Body of pancreas (tissue), 4 donors: Measurements from ENCODE around the gene WDFY1. TPM values are rescaled to one million over a fixed set of nuclear protein-coding genes. Genes with fewer than 3 reads are reported as not detected.

Source experiments
- ATAC-seq: fragments of 150-250 bp; one replicate; pipeline ENCODE4 v1.9.1; 2016
- DNase-seq, 4 donors: peaks; one replicate each; pipeline ENCODE4 v3.0.0-alpha.2; 2019
- H3K27ac ChIP-seq, 4 donors: fragments of 200-600 bp; sonication (generic); 1 replicate in 3 of 4; 2 replicates in 1 of 4; pipeline versions ENCODE4 v1.5.1 to v1.6.1; 2016 to 2019; ENCODE audit warnings: mild to moderate bottlenecking in 1 of 4, mixed read lengths in 1 of 4, moderate library complexity in 1 of 4
- H3K27me3 ChIP-seq, 2 donors: fragments of 200-600 bp; sonication (generic); one replicate each; pipeline ENCODE4 v1.6.0; 2016; ENCODE audit warnings: mild to moderate bottlenecking in 1 of 2
- H3K36me3 ChIP-seq, 2 donors: fragments of 200-600 bp; sonication (generic); replicated peaks in 1 of 2; 2 replicates each; pipeline ENCODE4 v1.5.1; 2016; ENCODE audit warnings: low read depth in 2 of 2; ENCODE audit not compliant: insufficient read depth in 1 of 2
- H3K4me1 ChIP-seq: fragments of 200-600 bp; sonication (generic); one replicate; pipeline ENCODE4 v1.6.0; 2016
- H3K4me3 ChIP-seq, 2 donors: fragments of 200-600 bp; sonication (generic); 1 replicate in 1 of 2; 2 replicates in 1 of 2; pipeline ENCODE4 v1.5.1; 2016 to 2019
- H3K9me3 ChIP-seq, 3 donors: fragments of 200-600 bp; sonication (generic); 1 replicate in 2 of 3; 2 replicates in 1 of 3; pipeline ENCODE4 v1.5.1; 2016
- POLR2A ChIP-seq, 3 donors: fragments of 450-650 bp; IDR thresholded peaks; one replicate each; pipeline ENCODE4 v1.6.1; 2016; ENCODE audit warnings: antibody characterized with exemption in 3 of 3, mild to moderate bottlenecking in 2 of 3
- WGBS, 2 donors: methylation state at CpG; one replicate each; pipeline ENCODE4 v1.1.5; 2017; 5-methylcytosine and 5-hydroxymethylcytosine counted together
- intact Hi-C: fragments of 100-400 bp; cut with DNase I; formaldehyde crosslinking; loops from one replicate; pipeline ENCODE4 v1.15.1; 2023
- total RNA-seq, 2 donors: library from RNA; depleted of rRNA; stranded (reverse); fragments of >200 nt; gene quantifications; one replicate each; pipeline ENCODE4 v1.1.0, GENCODE V29; 2016
- TF ChIP-seq, protein P1 (sequence below), 7 experiments: fragments of 450-650 bp in 4 of 7; fragments of 200-600 bp in 3 of 7; sonication (generic) in 3 of 7; IDR thresholded peaks; one replicate each; pipeline ENCODE4 v1.5.1; 2016 to 2019; ENCODE audit warnings: antibody characterized with exemption in 7 of 7

The WDFY1 gene
- total RNA-seq, 2 donors from 2014 or later: 18.9 to 71.5 TPM

DNA sequence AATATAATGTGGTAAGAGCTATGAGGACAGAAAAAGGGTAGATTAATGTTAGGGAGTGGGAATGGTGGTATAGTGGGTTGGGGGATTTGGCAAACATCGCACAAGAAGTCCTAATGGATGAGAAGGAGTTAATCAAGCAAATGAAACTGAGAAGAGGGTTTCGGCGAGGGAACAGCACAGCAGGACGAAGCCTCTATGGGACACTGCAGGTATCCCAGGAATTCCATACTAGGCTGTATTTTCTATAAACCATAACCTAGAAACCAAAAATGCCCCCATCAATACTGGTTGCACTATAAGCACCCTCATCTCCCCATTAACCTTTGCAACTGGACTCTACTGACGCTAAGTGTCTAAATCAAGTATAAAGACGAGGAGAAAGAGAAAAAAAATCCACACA, 10.3 kb downstream of the WDFY1 start:
- H3K27ac ChIP-seq: no peak overlapping the region
- WGBS, 2 donors: 44 to 64% methylated on average over 6 of the region's 6 CpGs
- TF ChIP-seq POLR2A (IDR thresholded peaks at IDR 0.05): no peak
- TF ChIP-seq, protein P1, sequence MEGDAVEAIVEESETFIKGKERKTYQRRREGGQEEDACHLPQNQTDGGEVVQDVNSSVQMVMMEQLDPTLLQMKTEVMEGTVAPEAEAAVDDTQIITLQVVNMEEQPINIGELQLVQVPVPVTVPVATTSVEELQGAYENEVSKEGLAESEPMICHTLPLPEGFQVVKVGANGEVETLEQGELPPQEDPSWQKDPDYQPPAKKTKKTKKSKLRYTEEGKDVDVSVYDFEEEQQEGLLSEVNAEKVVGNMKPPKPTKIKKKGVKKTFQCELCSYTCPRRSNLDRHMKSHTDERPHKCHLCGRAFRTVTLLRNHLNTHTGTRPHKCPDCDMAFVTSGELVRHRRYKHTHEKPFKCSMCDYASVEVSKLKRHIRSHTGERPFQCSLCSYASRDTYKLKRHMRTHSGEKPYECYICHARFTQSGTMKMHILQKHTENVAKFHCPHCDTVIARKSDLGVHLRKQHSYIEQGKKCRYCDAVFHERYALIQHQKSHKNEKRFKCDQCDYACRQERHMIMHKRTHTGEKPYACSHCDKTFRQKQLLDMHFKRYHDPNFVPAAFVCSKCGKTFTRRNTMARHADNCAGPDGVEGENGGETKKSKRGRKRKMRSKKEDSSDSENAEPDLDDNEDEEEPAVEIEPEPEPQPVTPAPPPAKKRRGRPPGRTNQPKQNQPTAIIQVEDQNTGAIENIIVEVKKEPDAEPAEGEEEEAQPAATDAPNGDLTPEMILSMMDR (IDR thresholded peaks at IDR 0.05): no peak
- no peaks in the 10 kb centered on the region for H3K9me3 ChIP-seq
- peaks cover 70% of the 10 kb centered on the region for H3K4me1 ChIP-seq
- intact Hi-C loops: no loop called here
- no peaks in the 10 kb centered on the region for H3K27me3 ChIP-seq
- ATAC-seq (no peak), DNase-seq (no peak)
- no peak overlapping the region for H3K4me3 ChIP-seq
- no peaks in the 10 kb centered on the region for H3K36me3 ChIP-seq

- intact Hi-C loops: no loop called here
- H3K9me3 ChIP-seq: no peaks in the 10 kb centered on the region
- H3K4me1 ChIP-seq: peaks cover 61% of the 10 kb centered on the region
- ATAC-seq (no peak), DNase-seq (no peak)
- no peak overlapping the region for H3K27ac ChIP-seq
- H3K36me3 ChIP-seq: no peaks in the 10 kb centered on the region
- H3K27me3 ChIP-seq: no peaks in the 10 kb centered on the region
- H3K4me3 ChIP-seq: no peak overlapping the region
- WGBS, 2 donors: 32 to 36% methylated on average over 6 of the region's 6 CpGs
- TF ChIP-seq, protein P1 (IDR thresholded peaks at IDR 0.05): no peak
Measured at GRCh38 chr2:223932816-223933800, 12.0 kb downstream of the WDFY1 start.

GRCh38 chr2:223930103-223930976, 14.8 kb downstream of the WDFY1 start:
- DNase-seq: peak; percentile 28 to 65 (median 51)
- H3K27ac ChIP-seq: no peak overlapping the region
- WGBS, 2 donors: 72 to 79% methylated on average over 23 of the region's 23 CpGs

GRCh38 chr2:223929571-223930102, 15.5 kb downstream of the WDFY1 start:
- Histone ChIP-seq H3K4me3 (no peak overlapping the region), H3K4me1 (peaks cover 29% of the 10 kb centered on the region), H3K27ac (no peak overlapping the region), H3K36me3 (no peaks in the 10 kb centered on the region), H3K27me3 (no peaks in the 10 kb centered on the region), H3K9me3 (no peaks in the 10 kb centered on the region)
- no peak for ATAC-seq
- 45 to 61% methylated on average over 4 of the region's 4 CpGs for WGBS, 2 donors
- DNase-seq: no peak
- TF ChIP-seq POLR2A (IDR thresholded peaks at IDR 0.05): no peak
- intact Hi-C loops: no loop called here

More at GRCh38 chr2:223930103-223930976, 14.8 kb downstream of the WDFY1 start:
- TF ChIP-seq POLR2A (IDR thresholded peaks at IDR 0.05): no peak
- TF ChIP-seq, protein P1 (IDR thresholded peaks at IDR 0.05): no peak
- intact Hi-C loops: no loop called here
- Histone ChIP-seq H3K4me1 (peaks cover 36% of the 10 kb centered on the region), H3K27me3 (no peaks in the 10 kb centered on the region), H3K9me3 (no peaks in the 10 kb centered on the region), H3K36me3 (no peaks in the 10 kb centered on the region), H3K4me3 (no peak overlapping the region)
- peak; percentile 48 for ATAC-seq
